Panc1 (cell line): ENCODE results near the gene CLUH. TPM values are rescaled to one million over a fixed set of nuclear protein-coding genes. Genes with fewer than 3 reads are reported as not detected.

Source experiments
- ATAC-seq: fragments of 200-7000 bp; cut with Tn5 transposase; 2 replicates; pipeline ENCODE4 v1.9.1; 2020; ENCODE audit warnings: mild to moderate bottlenecking, moderate library complexity
- BruUV-seq: library from RNA; stranded (reverse); fragments of 400-500 nt; replicated peaks from 2 replicates; lab custom pipeline; 2021; lab: Mats Ljungman, UMichigan
- CTCF ChIA-PET: fragments of 300-600 bp; sonication (Branson Sonifier 250); formaldehyde crosslinking; loops from one replicate; lab custom pipeline; 2022; ENCODE audit warnings: antibody characterized with exemption; lab: Charles Lee
- POLR2A ChIA-PET: fragments of 300-600 bp; sonication (Branson Sonifier 250); formaldehyde crosslinking; loops from one replicate; lab custom pipeline; 2022; ENCODE audit warnings: antibody characterized with exemption; lab: Charles Lee
- DNase-seq: peaks from one replicate; pipeline ENCODE4 v3.0.0-alpha.2; 2010; ENCODE audit warnings: low read depth, low spot score
- H3K27ac ChIP-seq: 2 replicates; pipeline ENCODE4 v1.5.1; 2011; ENCODE audit warnings: mild to moderate bottlenecking, low read length, inconsistent platforms
- H3K27me3 ChIP-seq: fragments of 200-500 bp; sonication (Bioruptor generic); 2 replicates; pipeline ENCODE4 v1.6.0; 2014; ENCODE audit warnings: low read length, inconsistent platforms; ENCODE audit not compliant: control insufficient read depth, insufficient read depth
- H3K36me3 ChIP-seq: fragments of 200-500 bp; sonication (Bioruptor generic); 2 replicates; pipeline ENCODE4 v1.5.1; 2014; ENCODE audit warnings: inconsistent platforms, mild to moderate bottlenecking, low read length, moderate library complexity; ENCODE audit not compliant: control insufficient read depth, insufficient read depth
- H3K4me1 ChIP-seq: 2 replicates; pipeline ENCODE4 v1.5.1; 2011; ENCODE audit warnings: inconsistent platforms, mild to moderate bottlenecking, low read length, moderate library complexity; ENCODE audit not compliant: control insufficient read depth, insufficient read depth
- H3K4me3 ChIP-seq, 2 experiments: 2 replicates each; pipeline ENCODE4 v1.5.1; 2011 to 2012; ENCODE audit warnings: low read depth in 2 of 2, low read length in 2 of 2, mild to moderate bottlenecking in 2 of 2, inconsistent platforms in 1 of 2, moderate library complexity in 1 of 2
- H3K9me3 ChIP-seq: fragments of 200-500 bp; sonication (Bioruptor generic); 2 replicates; pipeline ENCODE4 v1.5.1; 2014; ENCODE audit warnings: low read depth, mild to moderate bottlenecking, inconsistent platforms, low read length, moderate library complexity; ENCODE audit not compliant: control insufficient read depth, insufficient read depth
- POLR2AphosphoS5 ChIP-seq: IDR thresholded peaks from 2 replicates; pipeline ENCODE4 v1.6.1; 2012; ENCODE audit warnings: mild to moderate bottlenecking, low read depth, low read length, moderate library complexity
- SIN3A ChIP-seq: IDR thresholded peaks from 2 replicates; pipeline ENCODE4 v1.6.1; 2012; ENCODE audit warnings: low read depth, mild to moderate bottlenecking, low read length, moderate library complexity, borderline replicate concordance; ENCODE audit not compliant: insufficient read depth
- TCF7L2 ChIP-seq: IDR thresholded peaks from 2 replicates; pipeline ENCODE4 v1.6.1; 2011; ENCODE audit warnings: mild to moderate bottlenecking, low read depth, low read length, inconsistent platforms
- in situ Hi-C: cut with HindIII; loops from 2 replicates; pipeline ENCODE4 v1.10.0; 2016; ENCODE audit warnings: low sequenced_read_pairs, low pct_unique_long_range_greater_than_20kb
- intact Hi-C: fragments of 100-400 bp; cut with micrococcal nuclease; formaldehyde crosslinking; loops from one replicate; pipeline ENCODE4 v1.10.0; 2022; ENCODE audit not compliant: unreplicated experiment
- total RNA-seq: library from RNA; stranded (reverse); gene quantifications from one replicate; pipeline ENCODE4 v1.2.1, GENCODE V29; 2021; ENCODE audit not compliant: unreplicated experiment
- TF ChIP-seq, protein P1 (sequence below), 2 experiments: IDR thresholded peaks; 2 replicates each; pipeline ENCODE4 v1.6.1; 2011 to 2012; ENCODE audit warnings: low read depth in 2 of 2, control low read depth in 1 of 2, low read length in 1 of 2, mild to moderate bottlenecking in 1 of 2, moderate library complexity in 1 of 2; ENCODE audit not compliant: insufficient read depth in 1 of 2
- TF ChIP-seq, protein P2 (sequence below): fragments of 450-650 bp; IDR thresholded peaks from 2 replicates; pipeline ENCODE4 v1.5.1; 2017; ENCODE audit warnings: mild to moderate bottlenecking

The CLUH gene
- total RNA-seq, 1 experiment from 2014 or later = 119 TPM

DNA sequence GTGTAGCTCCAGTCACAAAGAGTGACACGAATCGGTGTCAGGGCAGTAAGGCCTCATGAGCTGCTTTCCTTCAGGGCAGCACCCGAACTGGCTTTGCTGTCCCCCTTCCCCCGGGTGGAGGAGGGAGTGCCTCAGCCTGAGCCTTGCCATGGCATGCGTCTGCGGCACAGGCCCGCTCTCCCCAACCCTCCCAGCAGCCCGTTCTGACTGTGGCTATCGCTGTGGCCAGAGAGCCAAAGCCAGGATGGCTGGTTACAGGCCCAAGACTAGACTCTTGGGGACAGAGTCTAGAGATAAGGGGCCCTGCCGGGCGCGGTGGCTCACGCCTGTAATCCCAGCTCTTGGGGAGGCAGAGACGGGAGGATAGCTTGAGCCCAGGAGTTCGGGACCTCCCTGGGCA is 25.9 kb downstream of the CLUH start:
- POLR2A ChIA-PET = no interaction called here
- CTCF ChIA-PET = no interaction called here
- in situ Hi-C loops = no loop called here
- H3K4me3 ChIP-seq = no peak overlapping the region
- H3K36me3 ChIP-seq = peaks cover 10% of the 10 kb centered on the region
- peaks cover 18% of the 10 kb centered on the region for H3K4me1 ChIP-seq
- intact Hi-C loops = no loop called here
- TF ChIP-seq, protein P1, sequence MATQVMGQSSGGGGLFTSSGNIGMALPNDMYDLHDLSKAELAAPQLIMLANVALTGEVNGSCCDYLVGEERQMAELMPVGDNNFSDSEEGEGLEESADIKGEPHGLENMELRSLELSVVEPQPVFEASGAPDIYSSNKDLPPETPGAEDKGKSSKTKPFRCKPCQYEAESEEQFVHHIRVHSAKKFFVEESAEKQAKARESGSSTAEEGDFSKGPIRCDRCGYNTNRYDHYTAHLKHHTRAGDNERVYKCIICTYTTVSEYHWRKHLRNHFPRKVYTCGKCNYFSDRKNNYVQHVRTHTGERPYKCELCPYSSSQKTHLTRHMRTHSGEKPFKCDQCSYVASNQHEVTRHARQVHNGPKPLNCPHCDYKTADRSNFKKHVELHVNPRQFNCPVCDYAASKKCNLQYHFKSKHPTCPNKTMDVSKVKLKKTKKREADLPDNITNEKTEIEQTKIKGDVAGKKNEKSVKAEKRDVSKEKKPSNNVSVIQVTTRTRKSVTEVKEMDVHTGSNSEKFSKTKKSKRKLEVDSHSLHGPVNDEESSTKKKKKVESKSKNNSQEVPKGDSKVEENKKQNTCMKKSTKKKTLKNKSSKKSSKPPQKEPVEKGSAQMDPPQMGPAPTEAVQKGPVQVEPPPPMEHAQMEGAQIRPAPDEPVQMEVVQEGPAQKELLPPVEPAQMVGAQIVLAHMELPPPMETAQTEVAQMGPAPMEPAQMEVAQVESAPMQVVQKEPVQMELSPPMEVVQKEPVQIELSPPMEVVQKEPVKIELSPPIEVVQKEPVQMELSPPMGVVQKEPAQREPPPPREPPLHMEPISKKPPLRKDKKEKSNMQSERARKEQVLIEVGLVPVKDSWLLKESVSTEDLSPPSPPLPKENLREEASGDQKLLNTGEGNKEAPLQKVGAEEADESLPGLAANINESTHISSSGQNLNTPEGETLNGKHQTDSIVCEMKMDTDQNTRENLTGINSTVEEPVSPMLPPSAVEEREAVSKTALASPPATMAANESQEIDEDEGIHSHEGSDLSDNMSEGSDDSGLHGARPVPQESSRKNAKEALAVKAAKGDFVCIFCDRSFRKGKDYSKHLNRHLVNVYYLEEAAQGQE (IDR thresholded peaks at IDR 0.05; ENCODE audit: insufficient read depth in 1 of 2, low read depth in 2 of 2, low read length in 1 of 2) = no peak
- no peak for TF ChIP-seq TCF7L2
- no peak for TF ChIP-seq SIN3A
- TF ChIP-seq, protein P2, sequence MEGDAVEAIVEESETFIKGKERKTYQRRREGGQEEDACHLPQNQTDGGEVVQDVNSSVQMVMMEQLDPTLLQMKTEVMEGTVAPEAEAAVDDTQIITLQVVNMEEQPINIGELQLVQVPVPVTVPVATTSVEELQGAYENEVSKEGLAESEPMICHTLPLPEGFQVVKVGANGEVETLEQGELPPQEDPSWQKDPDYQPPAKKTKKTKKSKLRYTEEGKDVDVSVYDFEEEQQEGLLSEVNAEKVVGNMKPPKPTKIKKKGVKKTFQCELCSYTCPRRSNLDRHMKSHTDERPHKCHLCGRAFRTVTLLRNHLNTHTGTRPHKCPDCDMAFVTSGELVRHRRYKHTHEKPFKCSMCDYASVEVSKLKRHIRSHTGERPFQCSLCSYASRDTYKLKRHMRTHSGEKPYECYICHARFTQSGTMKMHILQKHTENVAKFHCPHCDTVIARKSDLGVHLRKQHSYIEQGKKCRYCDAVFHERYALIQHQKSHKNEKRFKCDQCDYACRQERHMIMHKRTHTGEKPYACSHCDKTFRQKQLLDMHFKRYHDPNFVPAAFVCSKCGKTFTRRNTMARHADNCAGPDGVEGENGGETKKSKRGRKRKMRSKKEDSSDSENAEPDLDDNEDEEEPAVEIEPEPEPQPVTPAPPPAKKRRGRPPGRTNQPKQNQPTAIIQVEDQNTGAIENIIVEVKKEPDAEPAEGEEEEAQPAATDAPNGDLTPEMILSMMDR = no peak
- no peak for TF ChIP-seq POLR2AphosphoS5
- H3K9me3 ChIP-seq = no peaks in the 10 kb centered on the region
- no peak for ATAC-seq
- no peak for DNase-seq
- BruUV-seq = no TSS peak
- H3K27me3 ChIP-seq = no peaks in the 10 kb centered on the region
- H3K27ac ChIP-seq = no peak overlapping the region; the same call in 1 of the 2 replicates

DNA sequence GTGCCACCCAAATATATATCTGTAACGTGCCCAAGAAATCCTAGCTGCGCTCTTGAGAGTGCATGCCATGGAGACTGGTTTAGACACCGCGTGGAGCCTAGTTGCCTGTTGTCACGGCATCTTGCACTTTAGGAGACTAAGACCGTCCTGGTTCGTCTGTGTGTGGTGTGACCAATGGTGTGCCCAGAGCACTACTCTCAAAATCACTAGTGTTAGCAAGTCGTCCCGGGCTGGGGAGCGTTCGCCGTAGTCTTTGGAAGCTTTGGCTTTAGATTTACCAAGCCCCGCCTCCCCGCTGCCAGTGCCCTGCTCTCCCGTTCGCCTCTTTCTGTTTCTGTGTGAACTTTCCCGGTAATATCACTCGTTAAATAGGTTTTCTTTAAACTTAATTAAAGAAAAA is 27.0 kb downstream of the CLUH start:
- peaks cover 21% of the 10 kb centered on the region for H3K36me3 ChIP-seq

More for the DNA sequence above, 27.0 kb downstream of the CLUH start:
- Histone ChIP-seq H3K27me3 (no peaks in the 10 kb centered on the region), H3K27ac (no peak overlapping the region), H3K4me1 (peaks cover 18% of the 10 kb centered on the region), H3K9me3 (no peaks in the 10 kb centered on the region), H3K4me3 (no peak overlapping the region)
- ATAC-seq (no peak), DNase-seq (no peak)
- BruUV-seq = no TSS peak
- ChIA-PET POLR2A (interaction anchor here (0.6 kb wide), 1 partner anchor 89 kb away, joined by 14 read pairs; no protein-coding TSS in a partner anchor), CTCF (no interaction called here)
- intact Hi-C loops (no loop called here), in situ Hi-C loops (no loop called here)
- no peak for TF ChIP-seq SIN3A
- TF ChIP-seq, protein P2 = no peak
- TF ChIP-seq, protein P1 (IDR thresholded peaks at IDR 0.05; ENCODE audit: insufficient read depth in 1 of 2, low read depth in 2 of 2, low read length in 1 of 2) = no peak
- no peak for TF ChIP-seq TCF7L2
- TF ChIP-seq POLR2AphosphoS5 = no peak
